ENCODE measurements around the gene ZSWIM7.

GRCh38 chr17:15958484-15958854 lies 41.0 kb downstream of the ZSWIM7 start:
- TF ChIP-seq CTCF (conservative IDR thresholded peaks at IDR 0.05): no peak
- TF ChIP-seq ZFX (IDR thresholded peaks at IDR 0.05): no peak

All from C4-2B (cell line).